Keratinocyte (primary cell): ENCODE results near the gene FBXO31. TPM values are rescaled to one million over a fixed set of nuclear protein-coding genes. Genes with fewer than 3 reads are reported as not detected.

Experiments
- DNase-seq: peaks from one replicate; pipeline ENCODE4 v3.0.0-alpha.2; 2011; ENCODE audit warnings: low read depth, missing footprints, low spot score
- FAIRE-seq: peaks from 2 replicates; lab custom pipeline; 2011; peaks lifted over from hg19 to GRCh38; lab: Jason Lieb, UNC
- H2AFZ ChIP-seq: 2 replicates; pipeline ENCODE4 v1.6.0; 2012; ENCODE audit warnings: low read length, control low read depth, inconsistent platforms; ENCODE audit not compliant: control insufficient read depth
- H3K27ac ChIP-seq: 2 replicates; pipeline ENCODE4 v1.5.1; 2011; ENCODE audit warnings: low read length; ENCODE audit not compliant: control insufficient read depth, insufficient read depth
- H3K27me3 ChIP-seq: 3 replicates; pipeline ENCODE4 v1.6.0; 2011; ENCODE audit warnings: low read length; ENCODE audit not compliant: control insufficient read depth, insufficient read depth; ENCODE audit errors: extremely low read depth
- H3K36me3 ChIP-seq, 2 experiments: 2 replicates in 1 of 2; 3 replicates in 1 of 2; pipeline ENCODE4 v1.5.1; 2011; ENCODE audit warnings: low read length in 2 of 2, mild to moderate bottlenecking in 1 of 2; ENCODE audit not compliant: control insufficient read depth in 2 of 2, insufficient read depth in 2 of 2; ENCODE audit errors: extremely low read depth in 1 of 2
- H3K4me1 ChIP-seq: 3 replicates; pipeline ENCODE4 v1.5.1; 2011; ENCODE audit warnings: low read length; ENCODE audit not compliant: control insufficient read depth, insufficient read depth; ENCODE audit errors: extremely low read depth
- H3K4me2 ChIP-seq: 3 replicates; pipeline ENCODE4 v1.6.0; 2011; ENCODE audit warnings: low read depth, low read length; ENCODE audit not compliant: control insufficient read depth, insufficient read depth; ENCODE audit errors: extremely low read depth
- H3K4me3 ChIP-seq, 3 experiments: fragments of 200-600 bp in 1 of 3; sonication (generic) in 1 of 3; 2 replicates in 2 of 3; 3 replicates in 1 of 3; pipeline ENCODE4 v1.5.1; 2011 to 2016; ENCODE audit warnings: low read length in 3 of 3, mild to moderate bottlenecking in 3 of 3, control low read depth in 2 of 3, inconsistent platforms in 1 of 3, low read depth in 1 of 3, mixed read lengths in 1 of 3, mixed run types in 1 of 3, moderate library complexity in 1 of 3; ENCODE audit not compliant: control insufficient read depth in 2 of 3, insufficient read depth in 2 of 3; ENCODE audit errors: extremely low read depth in 1 of 3
- H3K79me2 ChIP-seq: 2 replicates; pipeline ENCODE4 v1.6.0; 2012; ENCODE audit warnings: low read length; ENCODE audit not compliant: control insufficient read depth, insufficient read depth
- H3K9ac ChIP-seq: 3 replicates; pipeline ENCODE4 v1.6.0; 2011; ENCODE audit warnings: low read length; ENCODE audit not compliant: control insufficient read depth, insufficient read depth; ENCODE audit errors: extremely low read depth
- H3K9me1 ChIP-seq: 3 replicates; pipeline ENCODE4 v1.6.0; 2011; ENCODE audit warnings: low read length; ENCODE audit not compliant: control insufficient read depth, insufficient read depth; ENCODE audit errors: extremely low read depth
- H3K9me3 ChIP-seq: 2 replicates; pipeline ENCODE4 v1.5.1; 2012; ENCODE audit warnings: low read depth, low read length; ENCODE audit not compliant: control insufficient read depth
- H4K20me1 ChIP-seq: 3 replicates; pipeline ENCODE4 v1.6.0; 2011; ENCODE audit warnings: low read length; ENCODE audit not compliant: control insufficient read depth, insufficient read depth; ENCODE audit errors: extremely low read depth
- EZH2 ChIP-seq: IDR thresholded peaks from one replicate; pipeline ENCODE4 v1.6.1; 2012; ENCODE audit warnings: inconsistent platforms, mild to moderate bottlenecking, low read length, moderate library complexity
- dilution Hi-C: fragments of 300-500 bp; cut with MboI; formaldehyde crosslinking; loops from one replicate; pipeline ENCODE4 v1.7.0; 2020; ENCODE audit warnings: low sequenced_read_pairs; ENCODE audit not compliant: extremely low pct_ligation_motif_present
- polyA plus RNA-seq, 5 experiments: library from polyadenylated mRNA; depleted of rRNA in 3 of 5; stranded (reverse) in 3 of 5; stranded (forward) in 1 of 5; unstranded in 1 of 5; fragments of >200 nt; gene quantifications; 1 replicate in 1 of 5; 2 replicates in 3 of 5; 3 replicates in 1 of 5; pipeline versions ENCODE4 v1.2.1 to v1.2.3, GENCODE V29; 2011 to 2012; ENCODE audit warnings: missing spikeins in 2 of 5, low read depth in 1 of 5, low replicate concordance in 1 of 5
- TF ChIP-seq, protein P1 (sequence below), 3 experiments: IDR thresholded peaks in 1 of 3; conservative IDR thresholded peaks in 1 of 3; optimal IDR thresholded peaks in 1 of 3; 2 replicates in 2 of 3; 3 replicates in 1 of 3; pipeline versions ENCODE3 to v1.5.1; 2011; ENCODE audit warnings: low read length in 3 of 3, mild to moderate bottlenecking in 3 of 3, moderate library complexity in 2 of 3, control low read depth in 1 of 3, inconsistent platforms in 1 of 3; ENCODE audit not compliant: insufficient read depth in 2 of 3; ENCODE audit errors: extremely low read depth in 1 of 3

FBXO31 gene
- polyA plus RNA-seq, 1 donor (not counting 4 experiments of a cell fraction or from before 2014, with no cell fraction given): 17.0 TPM

- no peak for DNase-seq
- peaks cover 10 to 22% of the 10 kb centered on the region in 2 experiments for H3K36me3 ChIP-seq
- dilution Hi-C loops: no loop called here
These were observed 33.9 kb upstream of the FBXO31 start for GRCh38 chr16:87417528-87417910.

DNA sequence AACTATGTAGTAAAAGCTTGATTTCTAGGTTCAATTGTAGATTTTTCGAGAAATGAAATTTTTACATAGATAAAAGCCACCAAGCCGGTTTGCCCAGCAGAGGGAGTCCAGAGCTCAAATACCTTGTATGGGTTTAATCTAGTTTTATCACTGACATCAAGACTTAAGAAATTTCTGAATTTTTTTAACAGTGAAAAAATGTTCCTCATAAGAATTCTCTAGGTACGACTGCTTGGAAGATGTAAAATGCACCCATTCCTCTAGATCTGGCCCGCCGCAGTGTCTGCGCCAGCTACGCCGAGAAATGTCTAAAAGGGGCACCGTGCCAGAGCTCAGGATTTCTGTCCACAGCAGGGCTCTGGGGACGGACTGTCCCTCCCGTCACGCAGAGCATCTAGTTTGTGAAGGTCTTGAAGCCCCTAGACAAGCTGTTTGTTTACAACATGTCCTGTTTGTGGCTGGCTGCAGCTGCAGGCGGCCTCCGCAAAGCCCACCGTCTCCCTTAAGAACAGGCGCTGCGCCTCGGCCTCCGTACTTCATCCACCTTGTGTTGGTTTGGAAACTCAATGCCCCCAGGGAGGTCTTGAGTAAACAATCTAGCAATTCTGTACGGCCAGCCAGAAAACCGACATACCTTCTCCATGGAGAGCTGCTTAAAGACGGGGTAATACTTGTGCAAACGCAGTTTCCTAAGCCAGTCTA lies 33.4 kb upstream of the FBXO31 start:
- Histone ChIP-seq H3K27ac (no peak overlapping the region), H3K27me3 (no peaks in the 10 kb centered on the region), H3K79me2 (no peaks in the 10 kb centered on the region), H3K36me3 (peaks cover 9 to 25% of the 10 kb centered on the region in 2 experiments), H3K4me1 (no peaks in the 10 kb centered on the region), H3K9me3 (no peaks in the 10 kb centered on the region), H3K9me1 (no peaks in the 10 kb centered on the region), H3K9ac (no peak overlapping the region), H3K4me3 (no peak overlapping the region), H4K20me1 (no peaks in the 10 kb centered on the region), H3K4me2 (no peak overlapping the region), H2AFZ (no peak overlapping the region)
- TF ChIP-seq EZH2: no peak
- TF ChIP-seq, protein P1, sequence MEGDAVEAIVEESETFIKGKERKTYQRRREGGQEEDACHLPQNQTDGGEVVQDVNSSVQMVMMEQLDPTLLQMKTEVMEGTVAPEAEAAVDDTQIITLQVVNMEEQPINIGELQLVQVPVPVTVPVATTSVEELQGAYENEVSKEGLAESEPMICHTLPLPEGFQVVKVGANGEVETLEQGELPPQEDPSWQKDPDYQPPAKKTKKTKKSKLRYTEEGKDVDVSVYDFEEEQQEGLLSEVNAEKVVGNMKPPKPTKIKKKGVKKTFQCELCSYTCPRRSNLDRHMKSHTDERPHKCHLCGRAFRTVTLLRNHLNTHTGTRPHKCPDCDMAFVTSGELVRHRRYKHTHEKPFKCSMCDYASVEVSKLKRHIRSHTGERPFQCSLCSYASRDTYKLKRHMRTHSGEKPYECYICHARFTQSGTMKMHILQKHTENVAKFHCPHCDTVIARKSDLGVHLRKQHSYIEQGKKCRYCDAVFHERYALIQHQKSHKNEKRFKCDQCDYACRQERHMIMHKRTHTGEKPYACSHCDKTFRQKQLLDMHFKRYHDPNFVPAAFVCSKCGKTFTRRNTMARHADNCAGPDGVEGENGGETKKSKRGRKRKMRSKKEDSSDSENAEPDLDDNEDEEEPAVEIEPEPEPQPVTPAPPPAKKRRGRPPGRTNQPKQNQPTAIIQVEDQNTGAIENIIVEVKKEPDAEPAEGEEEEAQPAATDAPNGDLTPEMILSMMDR (optimal IDR thresholded peaks at IDR 0.05 in 1 of 3, IDR thresholded peaks at IDR 0.05 in 1 of 3, conservative IDR thresholded peaks at IDR 0.05 in 1 of 3; ENCODE audit: extremely low read depth in 1 of 3, insufficient read depth in 2 of 3, low read length in 3 of 3): peak in 2 of 3 experiments; percentile 28 to 48
- FAIRE-seq (peak; percentile 68), DNase-seq (no peak)
- dilution Hi-C loops: no loop called here

More at GRCh38 chr16:87417528-87417910, 33.9 kb upstream of the FBXO31 start:
- Histone ChIP-seq H3K27me3 (no peaks in the 10 kb centered on the region), H4K20me1 (no peaks in the 10 kb centered on the region), H2AFZ (no peak overlapping the region), H3K4me2 (no peak overlapping the region), H3K27ac (no peak overlapping the region), H3K4me3 (no peak overlapping the region), H3K9ac (no peak overlapping the region), H3K9me1 (no peaks in the 10 kb centered on the region), H3K9me3 (no peaks in the 10 kb centered on the region), H3K79me2 (no peaks in the 10 kb centered on the region), H3K4me1 (no peaks in the 10 kb centered on the region)
- FAIRE-seq: no peak
- TF ChIP-seq EZH2: no peak
- TF ChIP-seq, protein P1 (optimal IDR thresholded peaks at IDR 0.05 in 1 of 3, IDR thresholded peaks at IDR 0.05 in 1 of 3, conservative IDR thresholded peaks at IDR 0.05 in 1 of 3; ENCODE audit: extremely low read depth in 1 of 3, insufficient read depth in 2 of 3, low read length in 3 of 3): no peak
